OCI-LY1 (cell line): ENCODE data around the gene ZBTB17.

Source experiments
- H2AFZ ChIP-seq: fragments of 200-600 bp; sonication (generic), shearing (Covaris generic); 2 replicates; pipeline ENCODE4 v1.6.0; 2014; ENCODE audit warnings: antibody characterized with exemption, mild to moderate bottlenecking, low read length
- H3F3A ChIP-seq: fragments of 200-600 bp; sonication (generic), shearing (Covaris generic); 2 replicates; pipeline ENCODE4 v1.6.0; 2014; ENCODE audit warnings: mild to moderate bottlenecking, antibody characterized with exemption, low read length, moderate library complexity; ENCODE audit not compliant: insufficient read depth
- H3K27ac ChIP-seq: fragments of 200-600 bp; sonication (generic); 2 replicates; pipeline ENCODE4 v1.5.1; 2014; ENCODE audit warnings: low read length, mixed run types, mild to moderate bottlenecking, low read depth; ENCODE audit not compliant: poor library complexity, severe bottlenecking
- H3K27me3 ChIP-seq: fragments of 200-600 bp; sonication (generic); 2 replicates; pipeline ENCODE4 v1.6.0; 2014; ENCODE audit warnings: antibody characterized with exemption, mild to moderate bottlenecking, low read length, moderate library complexity; ENCODE audit not compliant: insufficient read depth
- H3K36me3 ChIP-seq: fragments of 200-600 bp; sonication (generic); 2 replicates; pipeline ENCODE4 v1.6.1; 2014; ENCODE audit warnings: mild to moderate bottlenecking, antibody characterized with exemption, low read length, moderate library complexity, mixed read lengths; ENCODE audit not compliant: insufficient read depth
- H3K4me1 ChIP-seq: fragments of 200-600 bp; sonication (generic); 2 replicates; pipeline ENCODE4 v1.5.1; 2014; ENCODE audit warnings: mild to moderate bottlenecking, low read length, moderate library complexity; ENCODE audit not compliant: insufficient read depth, severe bottlenecking
- H3K4me2 ChIP-seq: fragments of 200-600 bp; sonication (generic), shearing (Covaris generic); 2 replicates; pipeline ENCODE4 v1.6.1; 2014; ENCODE audit warnings: low read length
- H3K4me3 ChIP-seq: fragments of 200-600 bp; sonication (generic); 2 replicates; pipeline ENCODE4 v1.5.1; 2014; ENCODE audit warnings: low read length, low read depth, mild to moderate bottlenecking, mixed read lengths; ENCODE audit not compliant: poor library complexity, severe bottlenecking
- H3K79me2 ChIP-seq: fragments of 200-600 bp; shearing (Covaris generic); 2 replicates; pipeline ENCODE4 v1.6.1; 2016; ENCODE audit warnings: mixed run types, low read length, mixed read lengths; ENCODE audit not compliant: insufficient read depth
- H3K9ac ChIP-seq: fragments of 200-600 bp; sonication (generic), shearing (Covaris generic); 2 replicates; pipeline ENCODE4 v1.6.1; 2014; ENCODE audit warnings: mild to moderate bottlenecking, low read length, mixed read lengths
- H3K9me2 ChIP-seq: fragments of 200-600 bp; sonication (generic), shearing (Covaris generic); 2 replicates; pipeline ENCODE4 v1.6.1; 2014; ENCODE audit warnings: low read depth, mild to moderate bottlenecking, low read length, mixed read lengths
- H3K9me3 ChIP-seq: fragments of 200-600 bp; shearing (Covaris generic); 2 replicates; pipeline ENCODE4 v1.6.1; 2014; ENCODE audit warnings: low read length, mixed read lengths
- H4K20me1 ChIP-seq: fragments of 200-600 bp; sonication (generic), shearing (Covaris generic); 2 replicates; pipeline ENCODE4 v1.6.0; 2016; ENCODE audit warnings: mild to moderate bottlenecking, low read length; ENCODE audit not compliant: insufficient read depth
- CTCF ChIP-seq: fragments of 200-600 bp; sonication (generic), shearing (Covaris generic); IDR thresholded peaks from 2 replicates; pipeline ENCODE4 v1.5.1; 2017; ENCODE audit warnings: mild to moderate bottlenecking, antibody characterized with exemption, low read length, moderate library complexity, mixed read lengths
- EZH2 ChIP-seq: fragments of 200-600 bp; sonication (generic), shearing (Covaris generic); IDR thresholded peaks from 2 replicates; pipeline ENCODE4 v1.8.0; 2017; ENCODE audit warnings: borderline replicate concordance, mixed run types, mild to moderate bottlenecking, antibody characterized with exemption, low read length, moderate library complexity, mixed read lengths

Gene ZBTB17

GRCh38 chr1:15911141-15911540, 64.8 kb downstream of the ZBTB17 start:
- Histone ChIP-seq H3K9ac (no peak overlapping the region), H3K9me3 (no peaks in the 10 kb centered on the region), H3K4me2 (no peak overlapping the region), H2AFZ (no peak overlapping the region), H3K36me3 (peaks cover 82% of the 10 kb centered on the region), H3F3A (0 out of 2 replicates have a peak, but pooled peaks cover 3% of the 10 kb centered on the region), H3K4me3 (no peak overlapping the region), H3K27ac (no peak overlapping the region), H3K79me2 (peaks cover 52% of the 10 kb centered on the region), H3K4me1 (peaks cover 7% of the 10 kb centered on the region), H4K20me1 (0 out of 2 replicates have a peak, but pooled peaks cover 3% of the 10 kb centered on the region), H3K27me3 (no peaks in the 10 kb centered on the region), H3K9me2 (no peaks in the 10 kb centered on the region)
- TF ChIP-seq EZH2, result no peak
- TF ChIP-seq CTCF, result no peak

- H3K9me2 ChIP-seq, result no peaks in the 10 kb centered on the region
- H4K20me1 ChIP-seq, result 0 out of 2 replicates have a peak, but pooled peaks cover 3% of the 10 kb centered on the region
- peaks cover 65% of the 10 kb centered on the region for H3K36me3 ChIP-seq
- H3K9ac ChIP-seq, result no peak overlapping the region
- no peak overlapping the region for H3K4me2 ChIP-seq
- no peak overlapping the region for H2AFZ ChIP-seq
- no peaks in the 10 kb centered on the region for H3K9me3 ChIP-seq
- no peak overlapping the region for H3K27ac ChIP-seq
- no peak for TF ChIP-seq EZH2
- no peak for TF ChIP-seq CTCF
- H3K4me3 ChIP-seq, result no peak overlapping the region
- peaks cover 70% of the 10 kb centered on the region for H3K79me2 ChIP-seq
- 0 out of 2 replicates have a peak, but pooled peaks cover 3% of the 10 kb centered on the region for H3F3A ChIP-seq
- H3K27me3 ChIP-seq, result no peaks in the 10 kb centered on the region
- H3K4me1 ChIP-seq, result no peaks in the 10 kb centered on the region
These were observed 67.3 kb downstream of the ZBTB17 start for GRCh38 chr1:15908597-15908996.

- Histone ChIP-seq H3K9me2 (no peaks in the 10 kb centered on the region), H3K4me2 (no peak overlapping the region)
These were observed 73.0 kb downstream of the ZBTB17 start for GRCh38 chr1:15902882-15903281.

More at GRCh38 chr1:15902882-15903281, 73.0 kb downstream of the ZBTB17 start:
- TF ChIP-seq CTCF (no peak), EZH2 (no peak)
- Histone ChIP-seq H3K27ac (no peak overlapping the region), H3F3A (no peaks in the 10 kb centered on the region), H4K20me1 (no peaks in the 10 kb centered on the region; the same call in 1 of the 2 replicates), H3K27me3 (no peaks in the 10 kb centered on the region), H3K4me1 (peaks cover 11% of the 10 kb centered on the region), H3K4me3 (no peak overlapping the region), H2AFZ (no peak overlapping the region), H3K36me3 (peaks cover 21% of the 10 kb centered on the region; the same call in 1 of the 2 replicates), H3K79me2 (peaks cover 93% of the 10 kb centered on the region), H3K9ac (no peak overlapping the region), H3K9me3 (no peaks in the 10 kb centered on the region)
